Measurements from ENCODE around the gene MAP3K20.

DNA sequence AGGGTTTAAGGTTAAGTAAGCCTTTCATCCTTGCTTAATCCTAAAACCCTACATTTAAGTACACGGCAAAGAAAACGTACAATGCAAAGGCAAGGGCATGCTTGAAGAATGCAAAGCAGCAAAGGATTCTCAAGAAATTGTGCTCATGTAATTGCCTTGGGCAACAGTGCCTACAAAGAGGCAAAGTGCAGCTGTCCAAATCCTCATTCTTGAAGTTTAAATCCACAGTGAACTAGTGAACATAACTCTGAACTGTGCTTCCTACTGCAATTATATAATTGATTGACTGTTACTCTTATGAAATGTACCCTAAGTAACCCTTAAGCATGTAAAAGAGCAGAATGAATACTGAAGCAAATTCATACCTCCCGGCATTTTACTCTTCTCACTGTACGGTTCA is 85.4 kb downstream of the MAP3K20 start:
- TF ChIP-seq CTCF (conservative IDR thresholded peaks at IDR 0.05; ENCODE audit: low read depth in 2 of 2) (no peak), EZH2 (IDR thresholded peaks at IDR 0.05; ENCODE audit: low read depth, unreplicated experiment) (no peak), POLR2AphosphoS5 (IDR thresholded peaks at IDR 0.05; ENCODE audit: low read depth) (no peak), STAT1 (IDR thresholded peaks at IDR 0.05; ENCODE audit: unreplicated experiment) (no peak), EZH2phosphoT487 (IDR thresholded peaks at IDR 0.05; ENCODE audit: unreplicated experiment) (no peak), REST (IDR thresholded peaks at IDR 0.05; ENCODE audit: unreplicated experiment) (no peak), ETS1 (IDR thresholded peaks at IDR 0.05) (no peak), CREB1 (CRISPR knock-in tag; IDR thresholded peaks at IDR 0.05; ENCODE audit: low read depth) (no peak), JUNB (IDR thresholded peaks at IDR 0.05; ENCODE audit: unreplicated experiment) (no peak), ZNF331 (CRISPR knock-in tag; IDR thresholded peaks at IDR 0.05; ENCODE audit: low read depth) (no peak)
- TF ChIP-seq, protein P1, sequence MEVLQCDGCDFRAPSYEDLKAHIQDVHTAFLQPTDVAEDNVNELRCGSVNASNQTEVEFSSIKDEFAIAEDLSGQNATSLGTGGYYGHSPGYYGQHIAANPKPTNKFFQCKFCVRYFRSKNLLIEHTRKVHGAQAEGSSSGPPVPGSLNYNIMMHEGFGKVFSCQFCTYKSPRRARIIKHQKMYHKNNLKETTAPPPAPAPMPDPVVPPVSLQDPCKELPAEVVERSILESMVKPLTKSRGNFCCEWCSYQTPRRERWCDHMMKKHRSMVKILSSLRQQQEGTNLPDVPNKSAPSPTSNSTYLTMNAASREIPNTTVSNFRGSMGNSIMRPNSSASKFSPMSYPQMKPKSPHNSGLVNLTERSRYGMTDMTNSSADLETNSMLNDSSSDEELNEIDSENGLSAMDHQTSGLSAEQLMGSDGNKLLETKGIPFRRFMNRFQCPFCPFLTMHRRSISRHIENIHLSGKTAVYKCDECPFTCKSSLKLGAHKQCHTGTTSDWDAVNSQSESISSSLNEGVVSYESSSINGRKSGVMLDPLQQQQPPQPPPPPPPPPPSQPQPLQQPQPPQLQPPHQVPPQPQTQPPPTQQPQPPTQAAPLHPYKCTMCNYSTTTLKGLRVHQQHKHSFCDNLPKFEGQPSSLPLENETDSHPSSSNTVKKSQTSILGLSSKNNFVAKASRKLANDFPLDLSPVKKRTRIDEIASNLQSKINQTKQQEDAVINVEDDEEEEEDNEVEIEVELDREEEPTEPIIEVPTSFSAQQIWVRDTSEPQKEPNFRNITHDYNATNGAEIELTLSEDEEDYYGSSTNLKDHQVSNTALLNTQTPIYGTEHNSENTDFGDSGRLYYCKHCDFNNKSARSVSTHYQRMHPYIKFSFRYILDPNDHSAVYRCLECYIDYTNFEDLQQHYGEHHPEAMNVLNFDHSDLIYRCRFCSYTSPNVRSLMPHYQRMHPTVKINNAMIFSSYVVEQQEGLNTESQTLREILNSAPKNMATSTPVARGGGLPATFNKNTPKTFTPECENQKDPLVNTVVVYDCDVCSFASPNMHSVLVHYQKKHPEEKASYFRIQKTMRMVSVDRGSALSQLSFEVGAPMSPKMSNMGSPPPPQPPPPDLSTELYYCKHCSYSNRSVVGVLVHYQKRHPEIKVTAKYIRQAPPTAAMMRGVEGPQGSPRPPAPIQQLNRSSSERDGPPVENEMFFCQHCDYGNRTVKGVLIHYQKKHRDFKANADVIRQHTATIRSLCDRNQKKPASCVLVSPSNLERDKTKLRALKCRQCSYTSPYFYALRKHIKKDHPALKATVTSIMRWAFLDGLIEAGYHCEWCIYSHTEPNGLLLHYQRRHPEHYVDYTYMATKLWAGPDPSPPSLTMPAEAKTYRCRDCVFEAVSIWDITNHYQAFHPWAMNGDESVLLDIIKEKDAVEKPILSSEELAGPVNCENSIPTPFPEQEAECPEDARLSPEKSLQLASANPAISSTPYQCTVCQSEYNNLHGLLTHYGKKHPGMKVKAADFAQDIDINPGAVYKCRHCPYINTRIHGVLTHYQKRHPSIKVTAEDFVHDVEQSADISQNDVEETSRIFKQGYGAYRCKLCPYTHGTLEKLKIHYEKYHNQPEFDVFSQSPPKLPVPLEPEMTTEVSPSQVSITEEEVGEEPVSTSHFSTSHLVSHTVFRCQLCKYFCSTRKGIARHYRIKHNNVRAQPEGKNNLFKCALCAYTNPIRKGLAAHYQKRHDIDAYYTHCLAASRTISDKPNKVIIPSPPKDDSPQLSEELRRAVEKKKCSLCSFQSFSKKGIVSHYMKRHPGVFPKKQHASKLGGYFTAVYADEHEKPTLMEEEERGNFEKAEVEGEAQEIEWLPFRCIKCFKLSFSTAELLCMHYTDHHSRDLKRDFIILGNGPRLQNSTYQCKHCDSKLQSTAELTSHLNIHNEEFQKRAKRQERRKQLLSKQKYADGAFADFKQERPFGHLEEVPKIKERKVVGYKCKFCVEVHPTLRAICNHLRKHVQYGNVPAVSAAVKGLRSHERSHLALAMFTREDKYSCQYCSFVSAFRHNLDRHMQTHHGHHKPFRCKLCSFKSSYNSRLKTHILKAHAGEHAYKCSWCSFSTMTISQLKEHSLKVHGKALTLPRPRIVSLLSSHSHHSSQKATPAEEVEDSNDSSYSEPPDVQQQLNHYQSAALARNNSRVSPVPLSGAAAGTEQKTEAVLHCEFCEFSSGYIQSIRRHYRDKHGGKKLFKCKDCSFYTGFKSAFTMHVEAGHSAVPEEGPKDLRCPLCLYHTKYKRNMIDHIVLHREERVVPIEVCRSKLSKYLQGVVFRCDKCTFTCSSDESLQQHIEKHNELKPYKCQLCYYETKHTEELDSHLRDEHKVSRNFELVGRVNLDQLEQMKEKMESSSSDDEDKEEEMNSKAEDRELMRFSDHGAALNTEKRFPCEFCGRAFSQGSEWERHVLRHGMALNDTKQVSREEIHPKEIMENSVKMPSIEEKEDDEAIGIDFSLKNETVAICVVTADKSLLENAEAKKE (CRISPR knock-in tag; IDR thresholded peaks at IDR 0.05) = no peak
